K562 (cell line): ENCODE results near the gene GPATCH4. TPM values are rescaled to one million over a fixed set of nuclear protein-coding genes. Genes with fewer than 3 reads are reported as not detected.

ENCODE experiments used
- CREM ChIP-seq: IDR thresholded peaks from 2 replicates; pipeline ENCODE4 v1.6.1; 2014; ENCODE audit warnings: antibody characterized with exemption, low read depth
- GATAD2A ChIP-seq: fragments of 450-650 bp; IDR thresholded peaks from 2 replicates; pipeline ENCODE4 v1.6.1; 2017
- HNRNPUL1 ChIP-seq: fragments of 200-400 bp; formaldehyde crosslinking; IDR thresholded peaks from 2 replicates; pipeline ENCODE4 v1.6.1; 2017; ENCODE audit warnings: low read length
- KLF13 ChIP-seq: fragments of 450-650 bp; IDR thresholded peaks from 2 replicates; pipeline ENCODE4 v1.6.1; 2016; ENCODE audit warnings: missing genetic modification characterization, low read depth, mild to moderate bottlenecking, missing compliant biosample characterization, moderate library complexity, borderline replicate concordance
- PML ChIP-seq: IDR thresholded peaks from 2 replicates; pipeline ENCODE4 v1.6.1; 2012; ENCODE audit warnings: low read length, inconsistent platforms
- RNF219 ChIP-seq: fragments of 250-450 bp; sonication (Bioruptor Pico); IDR thresholded peaks from 2 replicates; pipeline ENCODE4 v1.5.0; 2022; ENCODE audit warnings: mild to moderate bottlenecking
- RUNX1 ChIP-seq: sonication (generic); IDR thresholded peaks from 2 replicates; pipeline ENCODE4 v1.6.1; 2016; ENCODE audit warnings: antibody characterized with exemption, low read depth
- SP2 ChIP-seq: IDR thresholded peaks from 2 replicates; pipeline ENCODE4 v1.6.1; 2011; ENCODE audit warnings: mild to moderate bottlenecking, low read depth, low read length, moderate library complexity; ENCODE audit not compliant: poor library complexity, severe bottlenecking; ENCODE audit errors: extremely low read depth
- TGIF2 ChIP-seq: sonication (generic); formaldehyde crosslinking; IDR thresholded peaks from 2 replicates; pipeline ENCODE4 v1.8.1; 2022; ENCODE audit warnings: mild to moderate bottlenecking, missing genetic modification reagents, moderate library complexity
- ZNF277 ChIP-seq: fragments of 250-450 bp; sonication (Bioruptor Pico); IDR thresholded peaks from 2 replicates; pipeline ENCODE4 v1.8.0; 2022; ENCODE audit warnings: inconsistent platforms, mild to moderate bottlenecking, moderate library complexity, borderline replicate concordance
- ZNF324 ChIP-seq: fragments of 250-450 bp; sonication (Bioruptor Pico); IDR thresholded peaks from 2 replicates; pipeline ENCODE4 v1.4.0; 2020; ENCODE audit warnings: mild to moderate bottlenecking
- ZNF354B ChIP-seq: fragments of 250-450 bp; sonication (Bioruptor Pico); IDR thresholded peaks from 2 replicates; pipeline ENCODE4 v1.4.0; 2020
- ZSCAN32 ChIP-seq: fragments of 450-650 bp; formaldehyde crosslinking; IDR thresholded peaks from 2 replicates; pipeline ENCODE4 v1.4.0; 2020; ENCODE audit warnings: mild to moderate bottlenecking, moderate library complexity
- polyA plus RNA-seq, 8 experiments: library from polyadenylated mRNA; depleted of rRNA in 4 of 8; stranded (reverse) in 5 of 8; unstranded in 3 of 8; fragments of >200 nt; fragmentation: Nextera tagmentation in 2 of 8; fragmentation: Illumina TruSeq in 1 of 8; extraction: Ambion mirVana in 2 of 8; extraction: Trizol in 1 of 8; gene quantifications; 2 replicates each; pipeline versions ENCODE4 v1.2.1 to v1.2.3, GENCODE V29; 2011 to 2014; ENCODE audit warnings: inconsistent platforms in 1 of 8, missing spikeins in 1 of 8
- total RNA-seq, 7 experiments: library from RNA; depleted of rRNA in 6 of 7; stranded (reverse); fragments of >200 nt in 6 of 7; fragmentation: Illumina TruSeq in 2 of 7; extraction: Trizol in 2 of 7; gene quantifications; 2 replicates each; pipeline versions ENCODE4 v1.2.1 to v1.2.3, GENCODE V29; 2011 to 2021; ENCODE audit warnings: low replicate concordance in 1 of 7
- TF ChIP-seq, protein P1 (sequence below): fragments of 450-650 bp; IDR thresholded peaks from 2 replicates; pipeline ENCODE4 v1.6.1; 2016; ENCODE audit warnings: mild to moderate bottlenecking, moderate library complexity

GPATCH4 gene
- total and polyA plus RNA-seq, 9 of the 15 experiments (the other 6 are each of a cell fraction or from before 2014, with no cell fraction given): 43.7 to 105 (median 76.5) TPM

- TF ChIP-seq, protein P1, sequence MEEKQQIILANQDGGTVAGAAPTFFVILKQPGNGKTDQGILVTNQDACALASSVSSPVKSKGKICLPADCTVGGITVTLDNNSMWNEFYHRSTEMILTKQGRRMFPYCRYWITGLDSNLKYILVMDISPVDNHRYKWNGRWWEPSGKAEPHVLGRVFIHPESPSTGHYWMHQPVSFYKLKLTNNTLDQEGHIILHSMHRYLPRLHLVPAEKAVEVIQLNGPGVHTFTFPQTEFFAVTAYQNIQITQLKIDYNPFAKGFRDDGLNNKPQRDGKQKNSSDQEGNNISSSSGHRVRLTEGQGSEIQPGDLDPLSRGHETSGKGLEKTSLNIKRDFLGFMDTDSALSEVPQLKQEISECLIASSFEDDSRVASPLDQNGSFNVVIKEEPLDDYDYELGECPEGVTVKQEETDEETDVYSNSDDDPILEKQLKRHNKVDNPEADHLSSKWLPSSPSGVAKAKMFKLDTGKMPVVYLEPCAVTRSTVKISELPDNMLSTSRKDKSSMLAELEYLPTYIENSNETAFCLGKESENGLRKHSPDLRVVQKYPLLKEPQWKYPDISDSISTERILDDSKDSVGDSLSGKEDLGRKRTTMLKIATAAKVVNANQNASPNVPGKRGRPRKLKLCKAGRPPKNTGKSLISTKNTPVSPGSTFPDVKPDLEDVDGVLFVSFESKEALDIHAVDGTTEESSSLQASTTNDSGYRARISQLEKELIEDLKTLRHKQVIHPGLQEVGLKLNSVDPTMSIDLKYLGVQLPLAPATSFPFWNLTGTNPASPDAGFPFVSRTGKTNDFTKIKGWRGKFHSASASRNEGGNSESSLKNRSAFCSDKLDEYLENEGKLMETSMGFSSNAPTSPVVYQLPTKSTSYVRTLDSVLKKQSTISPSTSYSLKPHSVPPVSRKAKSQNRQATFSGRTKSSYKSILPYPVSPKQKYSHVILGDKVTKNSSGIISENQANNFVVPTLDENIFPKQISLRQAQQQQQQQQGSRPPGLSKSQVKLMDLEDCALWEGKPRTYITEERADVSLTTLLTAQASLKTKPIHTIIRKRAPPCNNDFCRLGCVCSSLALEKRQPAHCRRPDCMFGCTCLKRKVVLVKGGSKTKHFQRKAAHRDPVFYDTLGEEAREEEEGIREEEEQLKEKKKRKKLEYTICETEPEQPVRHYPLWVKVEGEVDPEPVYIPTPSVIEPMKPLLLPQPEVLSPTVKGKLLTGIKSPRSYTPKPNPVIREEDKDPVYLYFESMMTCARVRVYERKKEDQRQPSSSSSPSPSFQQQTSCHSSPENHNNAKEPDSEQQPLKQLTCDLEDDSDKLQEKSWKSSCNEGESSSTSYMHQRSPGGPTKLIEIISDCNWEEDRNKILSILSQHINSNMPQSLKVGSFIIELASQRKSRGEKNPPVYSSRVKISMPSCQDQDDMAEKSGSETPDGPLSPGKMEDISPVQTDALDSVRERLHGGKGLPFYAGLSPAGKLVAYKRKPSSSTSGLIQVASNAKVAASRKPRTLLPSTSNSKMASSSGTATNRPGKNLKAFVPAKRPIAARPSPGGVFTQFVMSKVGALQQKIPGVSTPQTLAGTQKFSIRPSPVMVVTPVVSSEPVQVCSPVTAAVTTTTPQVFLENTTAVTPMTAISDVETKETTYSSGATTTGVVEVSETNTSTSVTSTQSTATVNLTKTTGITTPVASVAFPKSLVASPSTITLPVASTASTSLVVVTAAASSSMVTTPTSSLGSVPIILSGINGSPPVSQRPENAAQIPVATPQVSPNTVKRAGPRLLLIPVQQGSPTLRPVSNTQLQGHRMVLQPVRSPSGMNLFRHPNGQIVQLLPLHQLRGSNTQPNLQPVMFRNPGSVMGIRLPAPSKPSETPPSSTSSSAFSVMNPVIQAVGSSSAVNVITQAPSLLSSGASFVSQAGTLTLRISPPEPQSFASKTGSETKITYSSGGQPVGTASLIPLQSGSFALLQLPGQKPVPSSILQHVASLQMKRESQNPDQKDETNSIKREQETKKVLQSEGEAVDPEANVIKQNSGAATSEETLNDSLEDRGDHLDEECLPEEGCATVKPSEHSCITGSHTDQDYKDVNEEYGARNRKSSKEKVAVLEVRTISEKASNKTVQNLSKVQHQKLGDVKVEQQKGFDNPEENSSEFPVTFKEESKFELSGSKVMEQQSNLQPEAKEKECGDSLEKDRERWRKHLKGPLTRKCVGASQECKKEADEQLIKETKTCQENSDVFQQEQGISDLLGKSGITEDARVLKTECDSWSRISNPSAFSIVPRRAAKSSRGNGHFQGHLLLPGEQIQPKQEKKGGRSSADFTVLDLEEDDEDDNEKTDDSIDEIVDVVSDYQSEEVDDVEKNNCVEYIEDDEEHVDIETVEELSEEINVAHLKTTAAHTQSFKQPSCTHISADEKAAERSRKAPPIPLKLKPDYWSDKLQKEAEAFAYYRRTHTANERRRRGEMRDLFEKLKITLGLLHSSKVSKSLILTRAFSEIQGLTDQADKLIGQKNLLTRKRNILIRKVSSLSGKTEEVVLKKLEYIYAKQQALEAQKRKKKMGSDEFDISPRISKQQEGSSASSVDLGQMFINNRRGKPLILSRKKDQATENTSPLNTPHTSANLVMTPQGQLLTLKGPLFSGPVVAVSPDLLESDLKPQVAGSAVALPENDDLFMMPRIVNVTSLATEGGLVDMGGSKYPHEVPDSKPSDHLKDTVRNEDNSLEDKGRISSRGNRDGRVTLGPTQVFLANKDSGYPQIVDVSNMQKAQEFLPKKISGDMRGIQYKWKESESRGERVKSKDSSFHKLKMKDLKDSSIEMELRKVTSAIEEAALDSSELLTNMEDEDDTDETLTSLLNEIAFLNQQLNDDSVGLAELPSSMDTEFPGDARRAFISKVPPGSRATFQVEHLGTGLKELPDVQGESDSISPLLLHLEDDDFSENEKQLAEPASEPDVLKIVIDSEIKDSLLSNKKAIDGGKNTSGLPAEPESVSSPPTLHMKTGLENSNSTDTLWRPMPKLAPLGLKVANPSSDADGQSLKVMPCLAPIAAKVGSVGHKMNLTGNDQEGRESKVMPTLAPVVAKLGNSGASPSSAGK: no peak; the same call in 1 of the 2 replicates
- TF ChIP-seq PML (no peak; the same call in 1 of the 2 replicates), RUNX1 (no peak), GATAD2A (no peak), TGIF2 (CRISPR knock-in tag) (no peak), SP2 (peak; percentile 80), HNRNPUL1 (no peak), ZNF277 (no peak), CREM (peak; percentile 68), ZSCAN32 (CRISPR knock-in tag) (no peak), KLF13 (tag) (no peak), ZNF354B (CRISPR knock-in tag) (no peak), RNF219 (CRISPR knock-in tag) (no peak), ZNF324 (CRISPR knock-in tag) (no peak)
Observed at GRCh38 chr1:156601122-156601830, at the start of gene GPATCH4 (continued).
